Karpas-422 (cell line): ENCODE results near the gene IL15RA. TPM values are rescaled to one million over a fixed set of nuclear protein-coding genes. Genes with fewer than 3 reads are reported as not detected.
"Not testable (repeated sequence)": the region's sequence is repeated elsewhere in the genome, so short reads cannot be mapped to it uniquely, and the experiment has no call there.

Source experiments
- DNase-seq: peaks from one replicate; pipeline ENCODE4 v3.0.0-alpha.2; 2015
- H2AFZ ChIP-seq: fragments of 200-600 bp; sonication (generic); 2 replicates; pipeline ENCODE4 v1.6.1; 2014; ENCODE audit warnings: antibody characterized with exemption, low read length, mixed read lengths
- H3K27ac ChIP-seq: fragments of 200-600 bp; sonication (generic); 2 replicates; pipeline ENCODE4 v1.5.1; 2014; ENCODE audit warnings: mild to moderate bottlenecking, low read length, moderate library complexity
- H3K27me3 ChIP-seq: fragments of 200-600 bp; sonication (generic); 2 replicates; pipeline ENCODE4 v1.6.1; 2014; ENCODE audit warnings: low read length, mixed read lengths
- H3K36me3 ChIP-seq: fragments of 200-600 bp; sonication (generic); 2 replicates; pipeline ENCODE4 v1.6.1; 2014; ENCODE audit warnings: low read length, mixed read lengths; ENCODE audit not compliant: insufficient read depth
- H3K4me1 ChIP-seq: fragments of 200-600 bp; sonication (generic); 2 replicates; pipeline ENCODE4 v1.6.1; 2014; ENCODE audit warnings: mild to moderate bottlenecking, low read length, mixed read lengths
- H3K4me2 ChIP-seq: fragments of 200-600 bp; sonication (generic); 2 replicates; pipeline ENCODE4 v1.6.1; 2014; ENCODE audit warnings: low read length, low read depth, mild to moderate bottlenecking; ENCODE audit not compliant: poor library complexity, severe bottlenecking
- H3K4me3 ChIP-seq: fragments of 200-600 bp; sonication (generic); 2 replicates; pipeline ENCODE4 v1.5.1; 2014; ENCODE audit warnings: mild to moderate bottlenecking, antibody characterized with exemption, low read length, mixed read lengths
- H3K79me2 ChIP-seq: fragments of 200-600 bp; sonication (generic); 2 replicates; pipeline ENCODE4 v1.6.1; 2014; ENCODE audit warnings: mild to moderate bottlenecking, low read length, mixed read lengths
- H3K9ac ChIP-seq: fragments of 200-600 bp; sonication (generic); 2 replicates; pipeline ENCODE4 v1.6.0; 2014; ENCODE audit warnings: low read length
- H3K9me2 ChIP-seq: fragments of 200-600 bp; sonication (generic), shearing (Covaris generic); replicated peaks from 2 replicates; pipeline ENCODE4 v1.6.0; 2014; ENCODE audit warnings: mild to moderate bottlenecking, low read length, moderate library complexity; ENCODE audit not compliant: insufficient read depth
- H3K9me3 ChIP-seq: fragments of 300-700, 200-600 bp; sonication (generic); 2 replicates; pipeline ENCODE4 v1.6.1; 2014; ENCODE audit warnings: low read length, mixed read lengths
- H4K20me1 ChIP-seq: fragments of 200-600 bp; sonication (generic); 2 replicates; pipeline ENCODE4 v1.6.1; 2014; ENCODE audit warnings: mild to moderate bottlenecking, antibody characterized with exemption, low read length, low read depth; ENCODE audit not compliant: insufficient read depth
- total RNA-seq: library from RNA; depleted of rRNA; stranded (reverse); fragments of >200 nt; shearing (Covaris generic); gene quantifications from 2 replicates; pipeline ENCODE4 v1.2.3, GENCODE V29; 2014; ENCODE audit warnings: low replicate concordance

IL15RA gene
- total RNA-seq, 1 experiment from 2014 or later, result not detected

DNA sequence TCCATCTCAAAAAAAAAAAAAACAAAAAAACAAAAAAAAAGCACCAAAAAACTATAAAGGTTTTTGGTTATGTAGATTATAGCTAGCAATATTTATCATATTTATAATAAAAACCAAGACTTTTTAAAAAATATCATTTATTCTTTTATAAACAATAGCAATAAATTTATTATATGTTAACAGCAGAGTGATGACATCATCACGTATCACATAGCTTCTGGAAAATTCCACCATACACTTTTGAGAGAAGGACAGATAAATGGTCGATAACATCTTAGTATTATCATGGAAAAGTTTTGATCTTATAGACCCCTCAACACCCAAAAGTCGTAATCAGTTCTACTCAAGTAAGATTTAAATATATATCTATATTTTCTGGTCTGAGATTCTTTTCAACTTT, 33.2 kb upstream of the IL15RA start:
- Histone ChIP-seq H3K4me3 (no peak overlapping the region), H3K9ac (no peak overlapping the region), H3K9me3 (peaks cover 7% of the 10 kb centered on the region; the same call in 1 of the 2 replicates), H2AFZ (no peak overlapping the region), H3K36me3 (no peaks in the 10 kb centered on the region), H3K27me3 (peaks cover 3% of the 10 kb centered on the region; the same call in 1 of the 2 replicates), H3K4me2 (no peak overlapping the region), H3K27ac (no peak overlapping the region), H4K20me1 (no peaks in the 10 kb centered on the region), H3K79me2 (no peaks in the 10 kb centered on the region), H3K9me2 (no peaks in the 10 kb centered on the region), H3K4me1 (no peaks in the 10 kb centered on the region)
- no peak for DNase-seq

- Histone ChIP-seq H3K4me1 (no peaks in the 10 kb centered on the region), H3K4me2 (no peak overlapping the region), H2AFZ (no peak overlapping the region), H3K27ac (no peak overlapping the region), H4K20me1 (no peaks in the 10 kb centered on the region), H3K79me2 (no peaks in the 10 kb centered on the region), H3K4me3 (no peak overlapping the region), H3K27me3 (peaks cover 3% of the 10 kb centered on the region; the same call in 1 of the 2 replicates), H3K36me3 (no peaks in the 10 kb centered on the region), H3K9me3 (peaks cover 7% of the 10 kb centered on the region; the same call in 1 of the 2 replicates), H3K9ac (no peak overlapping the region), H3K9me2 (no peaks in the 10 kb centered on the region)
- DNase-seq, result no peak
These were observed 32.6 kb upstream of the IL15RA start for GRCh38 chr10:6009961-6010360.

- H4K20me1 ChIP-seq, result no peaks in the 10 kb centered on the region
- H3K9me2 ChIP-seq, result no peaks in the 10 kb centered on the region
- no peak overlapping the region for H3K27ac ChIP-seq
- no peak overlapping the region for H3K4me3 ChIP-seq
- no peak overlapping the region for H2AFZ ChIP-seq
- no peaks in the 10 kb centered on the region for H3K79me2 ChIP-seq
- no peak overlapping the region for H3K9ac ChIP-seq
- peaks cover 7% of the 10 kb centered on the region; the same call in 1 of the 2 replicates for H3K9me3 ChIP-seq
- H3K4me2 ChIP-seq, result no peak overlapping the region
- no peak for DNase-seq
- no peaks in the 10 kb centered on the region for H3K36me3 ChIP-seq
- H3K4me1 ChIP-seq, result no peaks in the 10 kb centered on the region
- H3K27me3 ChIP-seq, result peaks cover 3% of the 10 kb centered on the region; the same call in 1 of the 2 replicates
These were observed 31.8 kb upstream of the IL15RA start for GRCh38 chr10:6009150-6009549.

- no peak overlapping the region for H3K27ac ChIP-seq
- no peaks in the 10 kb centered on the region for H3K9me2 ChIP-seq
- H3K27me3 ChIP-seq, result peaks cover 3% of the 10 kb centered on the region; the same call in 1 of the 2 replicates
- no peak for DNase-seq
- H3K9me3 ChIP-seq, result peaks cover 7% of the 10 kb centered on the region; the same call in 1 of the 2 replicates
- H3K4me1 ChIP-seq, result no peaks in the 10 kb centered on the region
- no peak overlapping the region for H3K9ac ChIP-seq
- H3K36me3 ChIP-seq, result no peaks in the 10 kb centered on the region
- H3K4me3 ChIP-seq, result no peak overlapping the region
- no peak overlapping the region for H3K4me2 ChIP-seq
- H3K79me2 ChIP-seq, result no peaks in the 10 kb centered on the region
- no peaks in the 10 kb centered on the region for H4K20me1 ChIP-seq
- H2AFZ ChIP-seq, result no peak overlapping the region
These were observed 31.3 kb upstream of the IL15RA start for GRCh38 chr10:6008497-6009142.

- peaks cover 3% of the 10 kb centered on the region; the same call in 1 of the 2 replicates for H3K27me3 ChIP-seq
- no peak overlapping the region for H3K4me2 ChIP-seq
- H3K79me2 ChIP-seq, result no peaks in the 10 kb centered on the region
- no peaks in the 10 kb centered on the region for H3K9me2 ChIP-seq
- no peaks in the 10 kb centered on the region for H4K20me1 ChIP-seq
- peaks cover 7% of the 10 kb centered on the region; the same call in 1 of the 2 replicates for H3K9me3 ChIP-seq
- H2AFZ ChIP-seq, result no peak overlapping the region
- H3K4me1 ChIP-seq, result no peaks in the 10 kb centered on the region
- H3K36me3 ChIP-seq, result no peaks in the 10 kb centered on the region
- no peak for DNase-seq
- H3K4me3 ChIP-seq, result no peak overlapping the region
- H3K9ac ChIP-seq, result no peak overlapping the region
- no peak overlapping the region for H3K27ac ChIP-seq
These were observed 29.6 kb upstream of the IL15RA start for GRCh38 chr10:6006991-6007390.

DNA sequence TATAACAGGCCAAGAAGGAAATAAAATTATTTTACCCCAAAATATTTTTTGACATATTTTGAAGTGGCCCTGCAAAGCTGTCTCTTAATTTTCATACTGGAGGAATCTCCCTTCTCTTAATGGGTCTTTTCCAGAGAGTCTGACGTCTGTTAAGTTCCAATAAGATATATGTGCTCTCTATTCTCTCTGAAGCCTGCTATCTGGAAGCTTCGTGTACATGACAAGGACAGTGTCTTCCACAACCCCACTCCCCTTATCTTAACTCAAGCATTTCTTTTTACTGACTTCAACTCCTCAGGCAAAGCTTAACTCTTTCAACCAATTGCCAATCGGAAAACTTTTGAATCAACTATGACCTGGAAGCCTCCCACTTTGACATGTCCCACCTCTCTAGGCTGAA, 29.2 kb upstream of the IL15RA start:
- Histone ChIP-seq H3K9ac (no peak overlapping the region), H3K4me1 (no peaks in the 10 kb centered on the region), H3K4me3 (no peak overlapping the region), H3K9me3 (peaks cover 7% of the 10 kb centered on the region; the same call in 1 of the 2 replicates), H4K20me1 (no peaks in the 10 kb centered on the region), H3K27ac (no peak overlapping the region), H3K79me2 (no peaks in the 10 kb centered on the region), H2AFZ (no peak overlapping the region), H3K9me2 (no peaks in the 10 kb centered on the region), H3K27me3 (peaks cover 3% of the 10 kb centered on the region; the same call in 1 of the 2 replicates), H3K36me3 (no peaks in the 10 kb centered on the region), H3K4me2 (no peak overlapping the region)
- DNase-seq, result no peak

GRCh38 chr10:6005856-6006395, 28.6 kb upstream of the IL15RA start:
- Histone ChIP-seq H4K20me1 (no peaks in the 10 kb centered on the region), H3K9me3 (peaks cover 7% of the 10 kb centered on the region; the same call in 1 of the 2 replicates), H3K4me1 (no peaks in the 10 kb centered on the region), H3K79me2 (no peaks in the 10 kb centered on the region), H3K36me3 (no peaks in the 10 kb centered on the region), H3K9me2 (no peaks in the 10 kb centered on the region), H3K27ac (no peak overlapping the region), H3K9ac (no peak overlapping the region), H3K4me2 (no peak overlapping the region), H2AFZ (no peak overlapping the region), H3K4me3 (no peak overlapping the region), H3K27me3 (peaks cover 3% of the 10 kb centered on the region; the same call in 1 of the 2 replicates)
- no peak for DNase-seq

GRCh38 chr10:6005161-6005804, 27.9 kb upstream of the IL15RA start:
- H2AFZ ChIP-seq, H4K20me1 ChIP-seq, H3K9me2 ChIP-seq, DNase-seq, H3K4me3 ChIP-seq, H3K9ac ChIP-seq, H3K79me2 ChIP-seq, H3K36me3 ChIP-seq, H3K9me3 ChIP-seq, H3K4me2 ChIP-seq, H3K4me1 ChIP-seq, H3K27me3 ChIP-seq, H3K27ac ChIP-seq: not testable (repeated sequence)
